Measurements from ENCODE around the gene YJU2.
A peak's percentile ranks its signal among the peaks of the same experiment; 100 is the strongest.

- peak in 4 of 6 experiments; percentile 34 to 51 (median 36) for TF ChIP-seq CTCF (IDR thresholded peaks at IDR 0.05)
- TF ChIP-seq POLR2A (IDR thresholded peaks at IDR 0.05), result peak; percentile 37 to 64
Measured at GRCh38 chr19:4246767-4247593, at the start of gene YJU2.
